GM12874 (cell line): ENCODE measurements around the gene BLM.

Experiments used
- CTCF ChIP-seq: IDR thresholded peaks from 2 replicates; pipeline ENCODE4 v1.5.1; 2011; ENCODE audit warnings: low read depth, mild to moderate bottlenecking, control low read depth, low read length, moderate library complexity; ENCODE audit not compliant: insufficient read depth

Gene BLM

GRCh38 chr15:90730290-90730689 is 13.1 kb downstream of the BLM start:
- TF ChIP-seq CTCF = no peak

- no peak for TF ChIP-seq CTCF
These were observed 18.8 kb downstream of the BLM start for GRCh38 chr15:90735923-90736322.

GRCh38 chr15:90742087-90742486 is 24.9 kb downstream of the BLM start:
- TF ChIP-seq CTCF = no peak

DNA sequence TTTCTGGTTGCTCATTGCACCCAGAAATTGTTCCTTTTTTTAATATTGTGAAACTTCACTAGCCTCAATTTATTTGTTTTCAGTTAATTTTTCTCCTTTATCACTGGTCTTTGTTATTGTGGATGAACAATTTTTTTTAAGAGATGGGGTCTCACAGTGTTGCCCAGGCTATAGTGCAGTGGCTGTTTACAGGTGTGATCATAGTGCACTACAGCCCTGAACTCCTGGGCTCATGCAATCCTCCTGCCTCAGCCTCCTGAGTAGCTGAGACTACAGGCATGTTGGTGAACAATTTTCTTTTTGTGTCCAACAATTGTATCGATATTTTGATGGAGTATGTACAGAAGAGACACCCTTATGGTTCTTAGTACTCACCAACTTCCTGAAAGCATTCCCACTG is 26.3 kb downstream of the BLM start:
- no peak for TF ChIP-seq CTCF

DNA sequence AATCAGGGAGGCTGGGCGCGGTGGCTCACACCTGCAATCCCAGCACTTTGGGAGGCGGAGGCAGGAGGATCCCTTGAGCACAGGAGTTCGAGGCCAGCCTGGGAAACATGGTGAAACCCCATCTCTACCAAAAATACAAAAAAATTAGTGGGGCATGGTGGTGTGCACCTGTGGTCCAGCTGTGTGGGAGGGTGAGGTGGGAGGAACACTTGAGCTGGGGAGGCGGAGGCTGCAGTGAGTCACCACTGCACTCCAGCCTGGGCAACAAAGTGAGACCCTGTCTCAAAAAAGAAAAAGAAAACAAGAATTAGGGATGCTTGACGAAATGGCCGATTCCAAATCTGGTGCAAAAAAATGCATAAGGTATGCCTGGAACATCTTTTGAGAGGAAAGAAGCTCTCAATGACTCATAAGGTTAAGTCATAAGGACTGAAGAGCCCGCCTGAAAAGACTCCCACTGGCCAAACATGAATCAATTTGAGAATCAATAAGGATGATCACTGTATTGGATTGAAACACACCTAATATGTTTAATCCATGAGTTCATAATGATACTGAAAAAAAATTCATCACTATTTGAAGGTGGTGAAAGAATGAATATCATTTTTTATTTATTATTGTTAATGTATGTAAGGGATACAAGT is 27.7 kb downstream of the BLM start:
- no peak for TF ChIP-seq CTCF

GRCh38 chr15:90749754-90750153 is 32.6 kb downstream of the BLM start:
- no peak for TF ChIP-seq CTCF

DNA sequence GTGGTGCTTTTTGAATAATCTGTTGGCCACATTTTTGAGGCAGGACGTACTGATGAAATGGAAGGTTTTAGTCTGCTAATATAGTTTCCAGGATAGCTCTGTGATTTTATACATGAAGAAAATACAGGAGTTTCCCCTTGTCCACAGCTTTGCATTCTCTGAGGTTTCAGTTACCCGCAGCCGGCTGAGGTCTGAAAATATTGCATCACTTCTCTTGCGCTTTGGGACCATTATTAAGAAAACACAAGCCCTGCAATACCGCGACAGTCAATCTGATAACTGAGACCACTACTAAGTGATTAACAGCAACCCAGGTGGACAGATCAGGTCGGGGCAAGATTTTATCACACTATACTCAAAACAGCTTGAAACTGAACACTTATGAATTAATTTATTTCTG is 33.0 kb downstream of the BLM start:
- no peak for TF ChIP-seq CTCF

DNA sequence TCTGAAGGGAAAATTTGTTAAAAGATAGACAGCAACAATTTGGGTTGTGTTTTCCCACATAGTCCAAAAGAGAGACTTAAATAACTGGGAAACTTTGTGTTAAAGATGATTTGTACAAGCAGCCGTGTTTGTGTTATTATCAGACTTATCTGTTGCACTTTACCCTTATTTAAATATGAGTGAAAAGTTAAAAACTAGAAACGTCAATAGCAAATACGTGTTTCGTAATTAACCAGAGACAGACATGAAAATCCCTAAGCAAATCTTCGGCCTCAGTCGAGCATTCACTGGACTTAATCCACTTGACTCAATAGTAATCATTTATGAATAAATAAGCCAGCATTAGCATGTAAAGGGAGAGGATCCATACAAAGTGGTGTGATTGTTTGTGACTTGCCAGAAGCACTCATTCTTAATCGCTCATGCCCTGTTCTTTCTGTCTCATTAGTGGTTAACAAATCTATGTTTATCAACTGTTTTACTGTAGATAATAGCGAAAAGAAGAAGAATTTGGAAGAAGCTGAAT is 34.2 kb downstream of the BLM start:
- no peak for TF ChIP-seq CTCF
